ENCODE data around the gene MIEN1.

MIEN1 gene

DNA sequence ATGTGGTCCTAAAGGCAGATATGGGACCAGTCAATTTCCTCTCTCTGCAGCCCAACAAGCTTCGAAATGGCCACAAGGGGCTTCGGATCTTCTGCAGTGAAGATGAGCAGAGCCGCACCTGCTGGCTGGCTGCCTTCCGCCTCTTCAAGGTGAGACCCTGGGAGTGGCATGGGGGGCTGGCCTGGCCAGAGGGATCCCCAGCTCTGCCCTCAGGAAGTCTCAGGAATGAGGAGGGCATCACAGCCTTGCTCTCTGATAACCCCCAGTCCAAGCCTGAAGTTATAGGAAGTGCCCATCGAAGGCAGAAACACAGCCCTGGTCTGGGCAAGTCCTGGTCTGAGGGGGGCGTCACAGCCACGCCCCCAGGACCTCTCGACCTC lies 14.5 kb upstream of the MIEN1 start:
- no peak overlapping the region for H4K5ac ChIP-seq (ENCODE audit: low read length)
- no peaks in the 10 kb centered on the region for H3K79me1 ChIP-seq (ENCODE audit: low read length)
- no peaks in the 10 kb centered on the region for H3K4me1 ChIP-seq (ENCODE audit: control insufficient read depth, low read depth, low read length)
- no peak overlapping the region for H3K56ac ChIP-seq (ENCODE audit: low read length)
- no peak overlapping the region for H2BK15ac ChIP-seq (replicated peaks; ENCODE audit: low read depth)
- H3K18ac ChIP-seq (ENCODE audit: low read length): no peak overlapping the region
- no peak overlapping the region for H2BK5ac ChIP-seq (ENCODE audit: low read length)
- peaks cover 2% of the 10 kb centered on the region for H3K36me3 ChIP-seq (ENCODE audit: control insufficient read depth, insufficient read depth, low read length)
- H3K27me3 ChIP-seq (ENCODE audit: insufficient read depth, low read length, poor library complexity): no peaks in the 10 kb centered on the region
- DNase-seq: no peak
- no peak overlapping the region for H3K4ac ChIP-seq (ENCODE audit: low read depth, low read length)
- H3K4me2 ChIP-seq (ENCODE audit: low read length): no peak overlapping the region
- no CpG with 5 or more reads among the region's 8 CpGs for WGBS (ENCODE audit: extremely low coverage, insufficient coverage, low lambda C conversion rate)
- no peak overlapping the region for H3K9ac ChIP-seq (ENCODE audit: low read length)
- no peak overlapping the region for H2BK120ac ChIP-seq (ENCODE audit: low read depth, low read length)
- H2AK5ac ChIP-seq (ENCODE audit: low read length): no peak overlapping the region
- no peak overlapping the region for H3K23ac ChIP-seq (ENCODE audit: low read length)
- no peak overlapping the region for H4K8ac ChIP-seq (ENCODE audit: low read depth, low read length)
- no peak overlapping the region for H3K4me3 ChIP-seq (ENCODE audit: low read length)
- H3K27ac ChIP-seq (ENCODE audit: low read depth, low read length): no peak overlapping the region
- H3K79me2 ChIP-seq (ENCODE audit: control insufficient read depth, insufficient read depth, low read length): peaks cover 4% of the 10 kb centered on the region

DNA sequence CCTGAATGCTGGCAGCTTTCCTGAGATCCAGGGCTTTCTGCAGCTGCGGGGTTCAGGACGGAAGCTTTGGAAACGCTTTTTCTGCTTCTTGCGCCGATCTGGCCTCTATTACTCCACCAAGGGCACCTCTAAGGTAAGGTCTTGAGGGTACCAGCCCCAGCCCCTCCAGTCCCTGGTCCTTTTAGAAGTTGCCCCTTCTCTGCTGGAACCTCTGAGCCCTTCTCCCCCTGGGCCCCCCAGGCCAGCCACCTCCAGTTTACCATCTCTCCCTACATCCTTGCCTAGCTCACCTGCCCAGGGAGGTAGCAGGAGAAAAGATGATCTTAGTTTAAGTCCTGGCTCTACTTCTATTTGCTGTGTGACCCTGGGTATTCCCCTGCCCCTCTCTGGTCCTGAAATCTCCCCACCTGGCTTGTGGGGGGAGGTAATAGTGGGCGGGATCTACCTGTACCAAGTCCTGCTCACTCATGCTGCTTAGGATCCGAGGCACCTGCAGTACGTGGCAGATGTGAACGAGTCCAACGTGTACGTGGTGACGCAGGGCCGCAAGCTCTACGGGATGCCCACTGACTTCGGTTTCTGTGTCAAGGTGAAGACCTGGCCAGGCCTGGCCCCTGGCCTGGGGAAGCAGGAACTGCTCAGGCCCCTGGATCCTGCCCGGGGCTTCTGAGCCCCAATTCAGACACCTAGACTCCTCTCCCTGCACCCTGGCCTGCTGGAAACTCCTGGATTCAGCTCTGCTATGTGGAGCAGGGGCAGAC lies 13.9 kb upstream of the MIEN1 start:
- Histone ChIP-seq H3K79me2 (ENCODE audit: control insufficient read depth, insufficient read depth, low read length) (peaks cover 4% of the 10 kb centered on the region), H3K27me3 (ENCODE audit: insufficient read depth, low read length, poor library complexity) (no peaks in the 10 kb centered on the region), H4K5ac (ENCODE audit: low read length) (no peak overlapping the region), H2AK5ac (ENCODE audit: low read length) (no peak overlapping the region), H2BK5ac (ENCODE audit: low read length) (no peak overlapping the region), H3K36me3 (ENCODE audit: control insufficient read depth, insufficient read depth, low read length) (peaks cover 2% of the 10 kb centered on the region), H3K56ac (ENCODE audit: low read length) (no peak overlapping the region), H3K18ac (ENCODE audit: low read length) (no peak overlapping the region), H3K9ac (ENCODE audit: low read length) (no peak overlapping the region), H4K8ac (ENCODE audit: low read depth, low read length) (no peak overlapping the region), H3K4me2 (ENCODE audit: low read length) (no peak overlapping the region), H3K79me1 (ENCODE audit: low read length) (no peaks in the 10 kb centered on the region), H2BK15ac (replicated peaks; ENCODE audit: low read depth) (no peak overlapping the region), H3K23ac (ENCODE audit: low read length) (no peak overlapping the region), H2BK120ac (ENCODE audit: low read depth, low read length) (no peak overlapping the region), H3K27ac (ENCODE audit: low read depth, low read length) (no peak overlapping the region), H3K4ac (ENCODE audit: low read depth, low read length) (no peak overlapping the region), H3K4me1 (ENCODE audit: control insufficient read depth, low read depth, low read length) (no peaks in the 10 kb centered on the region), H3K4me3 (ENCODE audit: low read length) (no peak overlapping the region)
- DNase-seq: no peak
- no CpG with 5 or more reads among the region's 16 CpGs for WGBS (ENCODE audit: extremely low coverage, insufficient coverage, low lambda C conversion rate)

DNA sequence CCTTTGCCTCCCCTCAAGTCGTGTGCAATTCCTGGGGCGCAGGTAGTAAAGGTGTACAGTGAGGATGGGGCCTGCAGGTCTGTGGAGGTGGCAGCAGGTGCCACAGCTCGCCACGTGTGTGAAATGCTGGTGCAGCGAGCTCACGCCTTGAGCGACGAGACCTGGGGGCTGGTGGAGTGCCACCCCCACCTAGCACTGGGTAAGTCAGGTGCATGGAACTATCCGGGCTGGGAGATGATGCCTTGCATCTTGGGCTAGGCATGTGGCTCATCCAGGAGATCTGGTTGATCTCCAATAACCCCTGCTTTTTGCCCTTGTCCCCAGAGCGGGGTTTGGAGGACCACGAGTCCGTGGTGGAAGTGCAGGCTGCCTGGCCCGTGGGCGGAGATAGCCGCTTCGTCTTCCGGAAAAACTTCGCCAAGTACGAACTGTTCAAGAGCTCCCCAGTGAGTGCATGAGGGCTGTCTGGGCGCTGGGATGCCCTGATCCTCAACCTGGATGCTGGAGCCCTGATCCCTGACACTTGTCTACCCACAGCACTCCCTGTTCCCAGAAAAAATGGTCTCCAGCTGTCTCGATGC lies 12.6 kb upstream of the MIEN1 start:
- Histone ChIP-seq H3K4me2 (ENCODE audit: low read length) (no peak overlapping the region), H3K23ac (ENCODE audit: low read length) (no peak overlapping the region), H3K4ac (ENCODE audit: low read depth, low read length) (no peak overlapping the region), H2AK5ac (ENCODE audit: low read length) (no peak overlapping the region), H4K8ac (ENCODE audit: low read depth, low read length) (no peak overlapping the region), H3K27ac (ENCODE audit: low read depth, low read length) (no peak overlapping the region), H2BK120ac (ENCODE audit: low read depth, low read length) (no peak overlapping the region), H2BK5ac (ENCODE audit: low read length) (no peak overlapping the region), H3K4me3 (ENCODE audit: low read length) (no peak overlapping the region), H3K79me2 (ENCODE audit: control insufficient read depth, insufficient read depth, low read length) (peaks cover 4% of the 10 kb centered on the region), H3K36me3 (ENCODE audit: control insufficient read depth, insufficient read depth, low read length) (peaks cover 2% of the 10 kb centered on the region), H2BK15ac (replicated peaks; ENCODE audit: low read depth) (no peak overlapping the region), H3K18ac (ENCODE audit: low read length) (no peak overlapping the region), H3K27me3 (ENCODE audit: insufficient read depth, low read length, poor library complexity) (no peaks in the 10 kb centered on the region), H3K56ac (ENCODE audit: low read length) (no peak overlapping the region), H3K79me1 (ENCODE audit: low read length) (no peaks in the 10 kb centered on the region), H4K5ac (ENCODE audit: low read length) (no peak overlapping the region), H3K4me1 (ENCODE audit: control insufficient read depth, low read depth, low read length) (no peaks in the 10 kb centered on the region), H3K9ac (ENCODE audit: low read length) (no peak overlapping the region)
- no peak for DNase-seq
- no CpG with 5 or more reads among the region's 21 CpGs for WGBS (ENCODE audit: extremely low coverage, insufficient coverage, low lambda C conversion rate)

DNA sequence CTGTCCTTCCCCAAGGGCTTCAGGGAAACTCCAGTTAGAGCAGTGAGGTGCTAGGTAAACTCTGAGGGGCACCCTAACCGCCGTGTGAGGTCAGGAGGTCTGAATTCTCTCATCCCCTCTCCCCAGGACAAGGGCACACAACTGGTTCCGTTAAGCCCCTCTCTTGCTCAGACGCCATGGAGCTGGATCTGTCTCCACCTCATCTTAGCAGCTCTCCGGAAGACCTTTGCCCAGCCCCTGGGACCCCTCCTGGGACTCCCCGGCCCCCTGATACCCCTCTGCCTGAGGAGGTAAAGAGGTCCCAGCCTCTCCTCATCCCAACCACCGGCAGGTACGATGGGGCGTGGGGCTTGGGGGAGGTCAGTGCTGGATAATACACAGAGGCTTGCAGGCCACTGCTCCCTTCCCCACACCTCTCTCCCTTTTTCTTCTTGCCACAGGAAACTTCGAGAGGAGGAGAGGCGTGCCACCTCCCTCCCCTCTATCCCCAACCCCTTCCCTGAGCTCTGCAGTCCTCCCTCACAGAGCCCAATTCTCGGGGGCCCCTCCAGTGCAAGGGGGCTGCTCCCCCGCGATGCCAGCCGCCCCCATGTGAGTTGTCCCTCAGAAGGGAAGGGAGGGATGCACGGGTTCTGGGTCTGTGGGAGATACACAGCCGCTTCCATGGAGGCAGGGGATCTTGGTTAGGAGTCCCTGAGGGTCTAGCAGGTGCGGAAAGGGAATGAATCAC lies 12.0 kb upstream of the MIEN1 start:
- Histone ChIP-seq H2AK5ac (ENCODE audit: low read length) (no peak overlapping the region), H2BK120ac (ENCODE audit: low read depth, low read length) (no peak overlapping the region), H4K8ac (ENCODE audit: low read depth, low read length) (no peak overlapping the region), H3K79me2 (ENCODE audit: control insufficient read depth, insufficient read depth, low read length) (peaks cover 4% of the 10 kb centered on the region), H2BK5ac (ENCODE audit: low read length) (no peak overlapping the region), H3K4me2 (ENCODE audit: low read length) (no peak overlapping the region), H3K27me3 (ENCODE audit: insufficient read depth, low read length, poor library complexity) (no peaks in the 10 kb centered on the region), H4K5ac (ENCODE audit: low read length) (no peak overlapping the region), H3K27ac (ENCODE audit: low read depth, low read length) (no peak overlapping the region), H3K18ac (ENCODE audit: low read length) (no peak overlapping the region), H3K79me1 (ENCODE audit: low read length) (no peaks in the 10 kb centered on the region), H3K36me3 (ENCODE audit: control insufficient read depth, insufficient read depth, low read length) (peaks cover 2% of the 10 kb centered on the region), H3K4me1 (ENCODE audit: control insufficient read depth, low read depth, low read length) (no peaks in the 10 kb centered on the region), H3K23ac (ENCODE audit: low read length) (no peak overlapping the region), H3K4ac (ENCODE audit: low read depth, low read length) (no peak overlapping the region), H3K56ac (ENCODE audit: low read length) (no peak overlapping the region), H3K4me3 (ENCODE audit: low read length) (no peak overlapping the region), H3K9ac (ENCODE audit: low read length) (no peak overlapping the region), H2BK15ac (replicated peaks; ENCODE audit: low read depth) (no peak overlapping the region)
- DNase-seq: no peak
- WGBS (ENCODE audit: extremely low coverage, insufficient coverage, low lambda C conversion rate): no CpG with 5 or more reads among the region's 18 CpGs

DNA sequence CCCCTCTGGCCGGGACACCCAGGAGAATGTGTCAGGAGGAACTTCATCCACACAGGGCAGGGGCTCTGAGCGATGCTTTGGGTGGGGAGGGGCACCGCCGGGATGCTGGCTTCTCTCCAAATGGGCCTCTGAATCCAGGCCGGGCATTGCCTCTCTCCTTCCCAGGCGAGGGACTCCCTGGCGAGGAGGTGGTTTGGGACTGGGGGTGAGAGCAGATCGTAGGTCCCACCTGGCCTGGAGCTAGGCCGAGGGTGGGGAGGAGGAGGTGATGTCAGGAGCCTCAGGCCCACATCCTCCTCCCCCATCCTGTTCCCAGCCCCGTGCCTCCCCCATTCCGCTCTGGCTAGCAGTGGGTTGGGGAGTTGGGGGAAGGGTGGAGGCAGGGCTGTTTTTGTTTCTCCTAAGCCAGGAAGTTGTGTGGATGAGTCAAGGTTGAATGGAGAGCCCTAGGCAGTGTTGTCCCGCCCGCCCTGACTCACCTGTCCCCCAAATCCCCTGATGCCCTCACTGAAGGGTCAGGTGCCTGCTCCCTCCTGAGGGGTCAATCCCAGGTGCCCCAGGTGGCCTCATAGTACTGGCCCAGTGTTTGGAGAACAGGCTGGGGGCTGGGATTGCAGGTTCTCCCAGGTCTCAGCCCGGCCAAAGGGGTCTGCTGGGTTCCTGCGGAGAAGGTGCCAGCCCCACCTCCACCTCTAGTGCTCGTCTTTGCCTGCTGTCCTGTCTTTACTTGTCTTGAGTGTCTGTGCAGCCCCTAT lies 10.2 kb upstream of the MIEN1 start:
- H3K27ac ChIP-seq (ENCODE audit: low read depth, low read length): peak overlapping the region; percentile 51
- no CpG with 5 or more reads among the region's 16 CpGs for WGBS (ENCODE audit: extremely low coverage, insufficient coverage, low lambda C conversion rate)
- H3K27me3 ChIP-seq (ENCODE audit: insufficient read depth, low read length, poor library complexity): no peaks in the 10 kb centered on the region

More for the DNA sequence above, 10.2 kb upstream of the MIEN1 start:
- no peak overlapping the region for H3K23ac ChIP-seq (ENCODE audit: low read length)
- peaks cover 4% of the 10 kb centered on the region for H3K79me2 ChIP-seq (ENCODE audit: control insufficient read depth, insufficient read depth, low read length)
- no peak overlapping the region for H3K4me3 ChIP-seq (ENCODE audit: low read length)
- no peak overlapping the region for H2AK5ac ChIP-seq (ENCODE audit: low read length)
- H4K5ac ChIP-seq (ENCODE audit: low read length): no peak overlapping the region
- peak overlapping the region; percentile 55 for H3K18ac ChIP-seq (ENCODE audit: low read length)
- no peaks in the 10 kb centered on the region for H3K4me1 ChIP-seq (ENCODE audit: control insufficient read depth, low read depth, low read length)
- H2BK15ac ChIP-seq (replicated peaks; ENCODE audit: low read depth): no peak overlapping the region
- peak overlapping the region; percentile 59 for H3K4me2 ChIP-seq (ENCODE audit: low read length)
- H3K36me3 ChIP-seq (ENCODE audit: control insufficient read depth, insufficient read depth, low read length): peaks cover 2% of the 10 kb centered on the region
- H2BK120ac ChIP-seq (ENCODE audit: low read depth, low read length): no peak overlapping the region
- H3K4ac ChIP-seq (ENCODE audit: low read depth, low read length): no peak overlapping the region
- peak; percentile 96 for DNase-seq
- H3K9ac ChIP-seq (ENCODE audit: low read length): peak overlapping the region; percentile 63
- H2BK5ac ChIP-seq (ENCODE audit: low read length): peak overlapping the region; percentile 33
- H4K8ac ChIP-seq (ENCODE audit: low read depth, low read length): no peak overlapping the region
- no peaks in the 10 kb centered on the region for H3K79me1 ChIP-seq (ENCODE audit: low read length)
- peak overlapping the region; percentile 71 for H3K56ac ChIP-seq (ENCODE audit: low read length)

Data from mesendoderm (in vitro differentiated cells).